ENCODE results near the gene ARHGAP26. TPM values are rescaled to one million over a fixed set of nuclear protein-coding genes. Genes with fewer than 3 reads are reported as not detected.

ARHGAP26 gene
- total and polyA plus RNA-seq, 2 donors (not counting 1 experiment from before 2014, with no cell fraction given) = 4.1 to 6.8 TPM

- H3K4me1 ChIP-seq (ENCODE audit: control insufficient read depth, extremely low read depth, insufficient read depth, low read length) = peaks cover under 1% of the 10 kb centered on the region
- H4K20me1 ChIP-seq (ENCODE audit: control insufficient read depth, extremely low read depth, insufficient read depth, low read length) = no peaks in the 10 kb centered on the region
- no peaks in the 10 kb centered on the region for H3K36me3 ChIP-seq (ENCODE audit: control insufficient read depth, insufficient read depth, low read length)
- no peaks in the 10 kb centered on the region for H3K79me2 ChIP-seq (ENCODE audit: control insufficient read depth, insufficient read depth, low read length)
- no peak for TF ChIP-seq EZH2 (IDR thresholded peaks at IDR 0.05; ENCODE audit: low read length, missing control alignments)
- TF ChIP-seq CTCF (conservative IDR thresholded peaks at IDR 0.05 in 1 of 2, IDR thresholded peaks at IDR 0.05 in 1 of 2; ENCODE audit: low read depth in 1 of 2, low read length in 2 of 2) = no peak
- no peak for DNase-seq (ENCODE audit: low read depth in 2 of 2)
- H2AFZ ChIP-seq (ENCODE audit: low read length) = no peak overlapping the region
- H3K4me3 ChIP-seq (replicated peaks in 1 of 4; ENCODE audit: control extremely low read depth in 1 of 4, insufficient read depth in 1 of 4, low read depth in 3 of 4, low read length in 4 of 4) = no peak overlapping the region
- no peak overlapping the region for H3K27ac ChIP-seq (ENCODE audit: insufficient read depth, low read length)
- no peaks in the 10 kb centered on the region for H3K27me3 ChIP-seq (ENCODE audit: control insufficient read depth, insufficient read depth, low read length)
- no peak overlapping the region for H3K9ac ChIP-seq (ENCODE audit: insufficient read depth, low read length)
- no peak overlapping the region for H3K4me2 ChIP-seq (ENCODE audit: extremely low read depth, insufficient read depth, low read length)
- H3K9me3 ChIP-seq (ENCODE audit: control insufficient read depth, insufficient read depth, low read depth, low read length) = no peaks in the 10 kb centered on the region
Observed at GRCh38 chr5:143254819-143255218, 484.6 kb downstream of the ARHGAP26 start.

- no peak overlapping the region for H3K27ac ChIP-seq (ENCODE audit: insufficient read depth, low read length)
- no peaks in the 10 kb centered on the region for H3K79me2 ChIP-seq (ENCODE audit: control insufficient read depth, insufficient read depth, low read length)
- H3K4me2 ChIP-seq (ENCODE audit: extremely low read depth, insufficient read depth, low read length) = no peak overlapping the region
- H2AFZ ChIP-seq (ENCODE audit: low read length) = no peak overlapping the region
- no peaks in the 10 kb centered on the region for H4K20me1 ChIP-seq (ENCODE audit: control insufficient read depth, extremely low read depth, insufficient read depth, low read length)
- H3K9me3 ChIP-seq (ENCODE audit: control insufficient read depth, insufficient read depth, low read depth, low read length) = no peaks in the 10 kb centered on the region
- no peak for TF ChIP-seq CTCF (conservative IDR thresholded peaks at IDR 0.05 in 1 of 2, IDR thresholded peaks at IDR 0.05 in 1 of 2; ENCODE audit: low read depth in 1 of 2, low read length in 2 of 2)
- TF ChIP-seq EZH2 (IDR thresholded peaks at IDR 0.05; ENCODE audit: low read length, missing control alignments) = no peak
- H3K36me3 ChIP-seq (ENCODE audit: control insufficient read depth, insufficient read depth, low read length) = no peaks in the 10 kb centered on the region
- peak; percentile 57 to 98 for DNase-seq (ENCODE audit: low read depth in 2 of 2)
- H3K4me1 ChIP-seq (ENCODE audit: control insufficient read depth, extremely low read depth, insufficient read depth, low read length) = peaks cover 12% of the 10 kb centered on the region
- H3K9ac ChIP-seq (ENCODE audit: insufficient read depth, low read length) = no peak overlapping the region
- H3K27me3 ChIP-seq (ENCODE audit: control insufficient read depth, insufficient read depth, low read length) = no peaks in the 10 kb centered on the region
- H3K4me3 ChIP-seq (replicated peaks in 1 of 4; ENCODE audit: control extremely low read depth in 1 of 4, insufficient read depth in 1 of 4, low read depth in 3 of 4, low read length in 4 of 4) = no peak overlapping the region
Observed at GRCh38 chr5:143258559-143259253, 488.5 kb downstream of the ARHGAP26 start.

GRCh38 chr5:143259254-143259605 lies 489.1 kb downstream of the ARHGAP26 start:
- Histone ChIP-seq H4K20me1 (ENCODE audit: control insufficient read depth, extremely low read depth, insufficient read depth, low read length) (no peaks in the 10 kb centered on the region), H3K9ac (ENCODE audit: insufficient read depth, low read length) (no peak overlapping the region), H3K9me3 (ENCODE audit: control insufficient read depth, insufficient read depth, low read depth, low read length) (no peaks in the 10 kb centered on the region), H3K27ac (ENCODE audit: insufficient read depth, low read length) (no peak overlapping the region), H3K4me3 (replicated peaks in 1 of 4; ENCODE audit: control extremely low read depth in 1 of 4, insufficient read depth in 1 of 4, low read depth in 3 of 4, low read length in 4 of 4) (no peak overlapping the region), H2AFZ (ENCODE audit: low read length) (no peak overlapping the region), H3K27me3 (ENCODE audit: control insufficient read depth, insufficient read depth, low read length) (no peaks in the 10 kb centered on the region), H3K36me3 (ENCODE audit: control insufficient read depth, insufficient read depth, low read length) (no peaks in the 10 kb centered on the region), H3K79me2 (ENCODE audit: control insufficient read depth, insufficient read depth, low read length) (no peaks in the 10 kb centered on the region), H3K4me1 (ENCODE audit: control insufficient read depth, extremely low read depth, insufficient read depth, low read length) (peaks cover 13% of the 10 kb centered on the region), H3K4me2 (ENCODE audit: extremely low read depth, insufficient read depth, low read length) (no peak overlapping the region)
- DNase-seq (ENCODE audit: low read depth in 2 of 2) = no peak
- TF ChIP-seq CTCF (conservative IDR thresholded peaks at IDR 0.05 in 1 of 2, IDR thresholded peaks at IDR 0.05 in 1 of 2; ENCODE audit: low read depth in 1 of 2, low read length in 2 of 2) (no peak), EZH2 (IDR thresholded peaks at IDR 0.05; ENCODE audit: low read length, missing control alignments) (no peak)
